ENCODE measurements around the gene EHHADH. TPM values are rescaled to one million over a fixed set of nuclear protein-coding genes. Genes with fewer than 3 reads are reported as not detected.

The EHHADH gene
- total RNA-seq, 4 donors from 2014 or later: 1.4 to 3.4 (median 1.7) TPM

DNA sequence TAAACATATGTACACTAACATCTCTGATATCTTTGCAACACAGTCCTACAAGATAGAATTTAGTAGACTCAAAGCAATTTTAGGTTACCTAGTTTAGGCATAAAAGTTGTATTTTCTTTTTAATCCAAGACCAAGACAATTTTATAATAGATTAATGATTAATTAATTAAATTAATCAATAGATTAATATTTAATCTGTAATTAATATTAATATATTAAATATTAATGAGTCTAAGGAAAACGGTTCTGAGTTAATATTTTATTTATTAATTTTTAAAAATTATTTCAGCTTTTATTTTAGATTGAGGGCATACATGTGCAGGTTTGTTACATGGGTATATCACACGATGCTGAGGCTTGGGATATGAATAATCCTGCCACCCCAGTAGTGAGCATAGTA is 49.0 kb downstream of the EHHADH start:
- no peak overlapping the region for H3K4me3 ChIP-seq
- in situ Hi-C loops (cut with MboI; ENCODE audit: low sequenced_read_pairs in 4 of 4): no loop called here
- intact Hi-C loops (cut with DNase I; ENCODE audit: low total_unique reads): no loop called here
- no peaks in the 10 kb centered on the region for H3K27me3 ChIP-seq
- no peaks in the 10 kb centered on the region for H3K36me3 ChIP-seq
- ATAC-seq: no peak
- H3K27ac ChIP-seq: no peak overlapping the region
- TF ChIP-seq POLR2A (IDR thresholded peaks at IDR 0.05): no peak
- TF ChIP-seq, protein P1, sequence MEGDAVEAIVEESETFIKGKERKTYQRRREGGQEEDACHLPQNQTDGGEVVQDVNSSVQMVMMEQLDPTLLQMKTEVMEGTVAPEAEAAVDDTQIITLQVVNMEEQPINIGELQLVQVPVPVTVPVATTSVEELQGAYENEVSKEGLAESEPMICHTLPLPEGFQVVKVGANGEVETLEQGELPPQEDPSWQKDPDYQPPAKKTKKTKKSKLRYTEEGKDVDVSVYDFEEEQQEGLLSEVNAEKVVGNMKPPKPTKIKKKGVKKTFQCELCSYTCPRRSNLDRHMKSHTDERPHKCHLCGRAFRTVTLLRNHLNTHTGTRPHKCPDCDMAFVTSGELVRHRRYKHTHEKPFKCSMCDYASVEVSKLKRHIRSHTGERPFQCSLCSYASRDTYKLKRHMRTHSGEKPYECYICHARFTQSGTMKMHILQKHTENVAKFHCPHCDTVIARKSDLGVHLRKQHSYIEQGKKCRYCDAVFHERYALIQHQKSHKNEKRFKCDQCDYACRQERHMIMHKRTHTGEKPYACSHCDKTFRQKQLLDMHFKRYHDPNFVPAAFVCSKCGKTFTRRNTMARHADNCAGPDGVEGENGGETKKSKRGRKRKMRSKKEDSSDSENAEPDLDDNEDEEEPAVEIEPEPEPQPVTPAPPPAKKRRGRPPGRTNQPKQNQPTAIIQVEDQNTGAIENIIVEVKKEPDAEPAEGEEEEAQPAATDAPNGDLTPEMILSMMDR (IDR thresholded peaks at IDR 0.05 in 4 of 5, conservative IDR thresholded peaks at IDR 0.05 in 1 of 5): no peak
- no peaks in the 10 kb centered on the region for H3K9me3 ChIP-seq
- H3K4me1 ChIP-seq: no peaks in the 10 kb centered on the region
- no peak for DNase-seq

DNA sequence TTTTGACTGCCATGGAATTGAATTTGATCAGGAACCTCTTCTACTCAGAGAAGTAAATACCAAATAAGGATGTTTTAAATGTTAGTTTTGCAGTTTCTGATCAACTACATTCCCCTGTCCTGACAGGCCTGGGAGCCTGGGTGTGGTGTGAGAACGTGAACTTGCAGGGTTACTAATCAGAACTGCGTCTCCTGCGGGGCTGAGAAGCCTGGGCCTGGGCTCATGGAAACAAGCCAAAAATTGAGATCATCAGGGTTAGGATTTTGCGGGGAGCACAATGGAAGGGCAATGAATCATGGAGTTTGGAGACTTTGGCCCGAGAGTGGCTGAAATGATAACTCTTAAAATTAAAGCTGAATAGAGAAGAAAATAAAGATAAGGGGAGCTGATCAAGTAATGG is 53.2 kb downstream of the EHHADH start:
- TF ChIP-seq, protein P1 (IDR thresholded peaks at IDR 0.05 in 4 of 5, conservative IDR thresholded peaks at IDR 0.05 in 1 of 5): no peak
- TF ChIP-seq POLR2A (IDR thresholded peaks at IDR 0.05): no peak
- in situ Hi-C loops (cut with MboI; ENCODE audit: low sequenced_read_pairs in 4 of 4): no loop called here
- no peak overlapping the region for H3K4me3 ChIP-seq
- no peaks in the 10 kb centered on the region for H3K27me3 ChIP-seq
- intact Hi-C loops (cut with DNase I; ENCODE audit: low total_unique reads): no loop called here
- DNase-seq (no peak), ATAC-seq (no peak)
- no peaks in the 10 kb centered on the region for H3K36me3 ChIP-seq
- no peaks in the 10 kb centered on the region for H3K4me1 ChIP-seq
- no peaks in the 10 kb centered on the region for H3K9me3 ChIP-seq
- H3K27ac ChIP-seq: no peak overlapping the region

DNA sequence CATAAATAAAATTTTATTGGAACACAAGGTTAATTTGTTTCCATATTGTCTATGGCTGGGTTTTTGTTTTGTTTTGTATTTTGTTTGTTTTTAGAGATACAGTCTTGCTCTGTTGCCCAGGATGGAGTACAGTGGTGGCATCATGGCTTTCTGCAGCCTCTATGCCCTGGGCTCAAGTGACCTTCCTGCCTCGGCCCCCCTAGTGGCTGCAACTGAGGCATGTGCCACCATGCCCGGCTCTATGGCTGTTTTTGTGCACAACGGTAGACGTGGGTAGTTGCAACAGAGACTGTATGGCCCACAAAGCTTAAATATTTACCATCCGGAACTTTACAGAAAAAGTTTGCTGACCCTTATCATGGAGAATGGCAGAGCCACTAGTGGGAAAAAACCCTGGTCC is 54.2 kb downstream of the EHHADH start:
- TF ChIP-seq POLR2A (IDR thresholded peaks at IDR 0.05): no peak
- TF ChIP-seq, protein P1 (IDR thresholded peaks at IDR 0.05 in 4 of 5, conservative IDR thresholded peaks at IDR 0.05 in 1 of 5): no peak
- no peaks in the 10 kb centered on the region for H3K4me1 ChIP-seq

DNA sequence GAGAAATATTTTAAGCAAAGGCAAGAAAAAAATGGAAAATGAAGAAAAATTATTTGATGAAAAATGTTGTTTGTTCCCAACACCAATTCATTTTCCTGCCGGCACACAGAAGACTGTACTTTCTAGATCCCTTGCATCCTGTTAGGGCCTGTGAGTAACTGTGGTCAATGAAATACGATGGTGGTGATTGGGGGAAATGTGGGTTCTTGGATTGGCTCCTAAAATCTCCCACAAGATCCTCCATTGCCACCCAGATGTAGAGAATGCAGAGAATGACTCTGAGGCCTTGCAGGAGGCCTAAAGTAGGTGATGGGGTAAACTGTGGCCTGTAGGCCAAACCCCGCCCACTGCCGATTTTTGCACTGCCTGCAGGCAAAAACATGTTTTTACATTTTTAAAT is 54.6 kb downstream of the EHHADH start:
- TF ChIP-seq, protein P1 (IDR thresholded peaks at IDR 0.05 in 4 of 5, conservative IDR thresholded peaks at IDR 0.05 in 1 of 5): no peak
- DNase-seq (no peak), ATAC-seq (no peak)
- H3K9me3 ChIP-seq: no peaks in the 10 kb centered on the region
- H3K36me3 ChIP-seq: no peaks in the 10 kb centered on the region
- H3K4me1 ChIP-seq: no peaks in the 10 kb centered on the region
- intact Hi-C loops (cut with DNase I; ENCODE audit: low total_unique reads): no loop called here
- H3K27ac ChIP-seq: no peak overlapping the region
- no peaks in the 10 kb centered on the region for H3K27me3 ChIP-seq
- no peak overlapping the region for H3K4me3 ChIP-seq
- in situ Hi-C loops (cut with MboI; ENCODE audit: low sequenced_read_pairs in 4 of 4): loop anchor here in 2 of 4 donors (25.0 kb wide), 1 partner anchor 312 kb away; no protein-coding TSS in a partner anchor

More for the DNA sequence above, 54.2 kb downstream of the EHHADH start:
- H3K27me3 ChIP-seq: no peaks in the 10 kb centered on the region
- intact Hi-C loops (cut with DNase I; ENCODE audit: low total_unique reads): no loop called here
- DNase-seq (no peak), ATAC-seq (no peak)
- H3K4me3 ChIP-seq: no peak overlapping the region
- no peaks in the 10 kb centered on the region for H3K9me3 ChIP-seq
- no peak overlapping the region for H3K27ac ChIP-seq
- in situ Hi-C loops (cut with MboI; ENCODE audit: low sequenced_read_pairs in 4 of 4): loop anchor here in 2 of 4 donors (25.0 kb wide), 1 partner anchor 312 kb away; no protein-coding TSS in a partner anchor
- no peaks in the 10 kb centered on the region for H3K36me3 ChIP-seq

DNA sequence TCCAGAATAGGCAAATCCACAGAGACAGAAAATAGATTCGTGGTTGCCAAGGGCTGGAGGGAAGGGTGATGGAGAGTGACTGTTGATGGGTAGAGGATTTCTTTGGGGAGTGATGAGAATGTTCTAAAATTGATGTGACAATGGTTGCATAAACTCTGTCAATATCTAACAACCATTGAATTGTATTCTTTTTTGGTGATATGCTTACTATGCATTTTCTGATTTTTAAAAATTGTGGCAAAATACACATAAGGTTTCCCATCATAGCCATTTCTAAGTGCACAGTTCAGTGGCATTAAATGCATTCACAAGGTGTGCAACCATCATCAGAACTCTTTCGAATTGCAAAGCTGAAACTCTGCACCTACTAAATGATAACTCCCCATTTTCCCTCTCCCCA is 56.8 kb downstream of the EHHADH start:
- H3K27ac ChIP-seq: no peak overlapping the region
- DNase-seq (no peak), ATAC-seq (no peak)
- no peaks in the 10 kb centered on the region for H3K9me3 ChIP-seq
- in situ Hi-C loops (cut with MboI; ENCODE audit: low sequenced_read_pairs in 4 of 4) (loop anchor here in 2 of 4 donors (25.0 kb wide), 1 partner anchor 310 kb away; no protein-coding TSS in a partner anchor), intact Hi-C loops (cut with DNase I; ENCODE audit: low total_unique reads) (no loop called here)
- H3K4me3 ChIP-seq: no peak overlapping the region
- TF ChIP-seq, protein P1 (IDR thresholded peaks at IDR 0.05 in 4 of 5, conservative IDR thresholded peaks at IDR 0.05 in 1 of 5): no peak
- TF ChIP-seq POLR2A (IDR thresholded peaks at IDR 0.05): no peak
- H3K4me1 ChIP-seq: no peaks in the 10 kb centered on the region
- H3K27me3 ChIP-seq: no peaks in the 10 kb centered on the region
- no peaks in the 10 kb centered on the region for H3K36me3 ChIP-seq
